GM12872 (cell line): ENCODE data around the gene FAM219A.

Experiments used
- TF ChIP-seq, protein P1 (sequence below): IDR thresholded peaks from 3 replicates; pipeline ENCODE4 v1.5.1; 2011; ENCODE audit warnings: low read depth, mild to moderate bottlenecking, low read length, moderate library complexity; ENCODE audit not compliant: insufficient read depth

FAM219A gene

DNA sequence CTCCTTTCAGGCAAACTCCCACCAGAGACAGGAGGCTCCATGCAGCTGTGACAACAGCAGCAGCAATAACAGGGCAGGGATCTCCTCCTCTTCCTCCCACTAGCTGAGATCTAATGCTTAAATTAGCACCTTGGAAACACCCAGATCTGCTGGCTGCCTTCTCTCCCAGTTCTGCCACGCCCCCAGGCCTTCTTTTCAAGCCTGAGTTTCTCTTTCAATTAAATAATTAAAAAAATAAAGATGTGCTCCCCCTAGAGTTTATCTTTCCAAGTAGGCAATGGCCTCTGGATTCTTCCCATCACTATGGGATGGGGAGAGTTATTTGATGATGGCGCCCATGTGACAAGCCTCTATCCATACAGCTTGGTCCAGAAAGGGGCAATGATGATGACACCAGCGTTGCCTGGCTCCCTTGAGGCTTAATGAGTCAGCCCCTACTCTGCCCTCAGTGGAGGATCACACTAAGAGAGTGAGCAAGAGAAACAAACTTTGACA lies 3.8 kb downstream of the FAM219A start:
- TF ChIP-seq, protein P1, sequence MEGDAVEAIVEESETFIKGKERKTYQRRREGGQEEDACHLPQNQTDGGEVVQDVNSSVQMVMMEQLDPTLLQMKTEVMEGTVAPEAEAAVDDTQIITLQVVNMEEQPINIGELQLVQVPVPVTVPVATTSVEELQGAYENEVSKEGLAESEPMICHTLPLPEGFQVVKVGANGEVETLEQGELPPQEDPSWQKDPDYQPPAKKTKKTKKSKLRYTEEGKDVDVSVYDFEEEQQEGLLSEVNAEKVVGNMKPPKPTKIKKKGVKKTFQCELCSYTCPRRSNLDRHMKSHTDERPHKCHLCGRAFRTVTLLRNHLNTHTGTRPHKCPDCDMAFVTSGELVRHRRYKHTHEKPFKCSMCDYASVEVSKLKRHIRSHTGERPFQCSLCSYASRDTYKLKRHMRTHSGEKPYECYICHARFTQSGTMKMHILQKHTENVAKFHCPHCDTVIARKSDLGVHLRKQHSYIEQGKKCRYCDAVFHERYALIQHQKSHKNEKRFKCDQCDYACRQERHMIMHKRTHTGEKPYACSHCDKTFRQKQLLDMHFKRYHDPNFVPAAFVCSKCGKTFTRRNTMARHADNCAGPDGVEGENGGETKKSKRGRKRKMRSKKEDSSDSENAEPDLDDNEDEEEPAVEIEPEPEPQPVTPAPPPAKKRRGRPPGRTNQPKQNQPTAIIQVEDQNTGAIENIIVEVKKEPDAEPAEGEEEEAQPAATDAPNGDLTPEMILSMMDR, result no peak

DNA sequence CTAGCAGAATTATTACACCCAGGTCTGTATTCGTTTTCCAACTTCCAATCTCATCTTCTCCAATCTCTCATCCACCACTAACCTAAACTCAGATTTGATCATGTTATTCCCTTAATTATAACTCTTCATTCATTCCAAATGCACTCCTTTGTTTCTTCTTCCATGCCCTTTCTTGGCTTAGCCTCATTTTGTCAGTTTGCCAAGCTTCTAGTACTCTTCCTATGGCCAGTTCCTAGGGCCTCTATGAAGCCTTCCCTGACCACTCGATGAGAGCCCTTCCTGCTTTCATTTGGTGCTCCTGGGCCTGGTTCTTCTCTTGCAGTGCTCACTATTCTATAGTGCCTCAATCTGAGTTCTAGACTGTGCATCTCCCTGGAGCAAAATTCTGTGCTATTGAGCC lies 5.8 kb downstream of the FAM219A start:
- TF ChIP-seq, protein P1, result no peak

DNA sequence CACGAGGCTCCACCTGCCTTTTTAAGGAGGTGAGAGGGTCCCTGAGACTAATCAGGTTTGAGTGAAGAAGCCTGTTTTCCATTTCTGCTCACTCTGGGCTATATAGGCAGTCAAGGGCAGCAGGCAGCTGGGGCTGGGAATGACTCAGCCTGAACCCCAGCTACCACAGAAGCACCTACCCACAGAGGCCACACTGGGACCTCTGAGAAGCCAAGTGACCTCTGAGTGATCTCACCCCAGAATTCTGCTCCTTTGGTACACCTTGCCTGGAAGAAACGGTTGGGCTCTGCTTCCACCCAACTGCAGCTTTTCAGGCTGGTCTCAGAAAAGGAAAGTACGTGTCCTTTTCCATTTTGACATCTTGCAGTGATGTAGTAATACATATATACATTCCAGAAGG lies 6.8 kb downstream of the FAM219A start:
- TF ChIP-seq, protein P1, result no peak

DNA sequence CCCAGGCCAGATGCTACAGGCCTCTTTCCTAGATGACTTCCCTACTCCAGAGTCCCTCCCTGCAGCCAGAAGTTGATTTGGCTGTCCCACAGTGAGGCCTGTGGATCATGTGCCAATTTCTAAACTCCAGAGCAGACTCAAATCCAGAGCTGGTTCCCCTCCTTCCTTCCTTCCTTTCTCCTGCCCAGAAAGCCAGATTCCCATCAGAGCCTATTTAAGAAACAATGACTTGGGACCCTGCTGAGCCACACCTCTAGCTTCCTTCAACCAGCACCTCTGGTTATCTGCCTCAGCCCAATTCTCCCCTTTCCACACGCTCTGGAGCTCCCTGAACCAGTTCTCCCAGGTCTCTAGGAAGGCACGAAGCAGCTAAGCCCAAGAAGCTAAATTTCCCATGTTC lies 7.2 kb downstream of the FAM219A start:
- TF ChIP-seq, protein P1, result no peak

DNA sequence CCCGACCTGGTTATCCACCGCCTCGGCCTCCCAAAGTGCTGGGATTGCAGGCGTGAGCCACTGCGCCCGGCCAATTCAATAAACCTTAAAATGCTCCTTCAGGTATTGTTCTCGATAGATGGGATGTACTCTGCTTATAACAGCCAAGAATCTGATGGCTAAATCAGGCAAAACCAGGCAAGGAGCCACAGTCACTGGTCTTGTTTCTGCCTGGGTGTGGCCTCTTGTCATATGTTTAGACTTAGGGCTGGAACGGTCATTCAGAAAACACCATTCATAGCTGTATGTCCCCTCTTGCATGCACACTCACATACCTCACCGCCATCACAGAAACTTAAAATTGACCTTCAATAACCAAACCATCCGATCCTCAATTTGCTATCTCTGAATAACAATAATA lies 7.7 kb downstream of the FAM219A start:
- TF ChIP-seq, protein P1, result no peak

DNA sequence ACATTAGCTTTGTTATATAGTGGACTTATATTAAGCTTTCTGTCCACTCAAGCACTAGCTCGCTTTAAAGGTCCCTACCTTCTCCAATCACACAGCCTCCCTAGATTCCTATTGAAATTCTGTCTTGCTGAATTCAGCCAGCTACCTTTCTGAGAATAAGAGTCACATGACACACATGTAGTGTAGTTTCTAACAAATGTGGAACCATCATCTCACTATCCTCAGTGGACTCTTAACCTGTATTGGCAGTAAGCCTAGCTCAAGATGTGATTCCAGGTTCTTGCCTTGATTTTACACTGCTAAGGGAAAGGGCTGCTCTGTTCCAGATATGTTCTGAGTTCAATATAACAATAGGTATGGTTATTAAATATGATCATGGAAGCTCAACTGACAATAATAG lies 11.4 kb downstream of the FAM219A start:
- TF ChIP-seq, protein P1, result no peak

DNA sequence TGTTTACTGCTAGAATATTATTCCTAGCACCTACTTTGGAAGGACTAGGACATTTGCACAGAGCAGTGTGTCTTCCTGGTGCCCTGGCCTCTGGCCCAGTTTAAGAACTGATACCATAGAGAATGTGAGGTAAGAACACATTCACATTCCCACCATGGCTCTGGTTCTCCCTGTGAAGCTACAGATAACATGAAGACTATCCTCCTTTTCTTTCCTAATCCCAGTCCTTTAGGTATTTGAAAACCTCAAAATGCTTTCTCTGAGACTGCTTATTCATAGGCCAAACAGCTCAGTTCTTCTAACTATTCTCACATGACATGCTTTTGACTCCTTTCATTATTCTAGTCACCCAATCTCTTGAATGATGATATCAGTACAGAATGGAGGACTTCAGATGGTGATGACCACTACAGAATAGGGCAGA lies 11.9 kb downstream of the FAM219A start:
- TF ChIP-seq, protein P1, result no peak

DNA sequence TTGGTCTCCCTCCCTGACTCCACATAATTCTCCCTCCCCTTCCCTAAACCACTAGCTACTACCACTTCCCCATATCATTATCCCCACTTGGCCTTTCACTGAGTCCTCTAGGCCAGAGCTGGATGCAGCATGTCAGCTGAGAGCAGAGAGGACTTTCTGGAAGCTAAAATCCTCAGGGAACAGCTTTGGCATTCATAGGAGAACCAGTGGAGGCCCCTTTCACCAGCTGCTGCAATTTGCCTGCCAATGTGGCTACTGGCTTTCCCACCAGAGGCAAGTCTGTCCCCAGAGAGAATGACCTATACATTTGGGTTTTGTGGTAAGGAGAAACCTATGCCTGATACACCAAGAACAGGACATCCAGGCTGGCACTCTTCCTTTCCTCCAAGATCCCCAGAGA lies 14.4 kb downstream of the FAM219A start:
- TF ChIP-seq, protein P1, result no peak
